ENCODE results near the gene MAP3K5.

GRCh38 chr6:136566007-136566487 is 226.2 kb downstream of the MAP3K5 start:
- TF ChIP-seq, protein P1, sequence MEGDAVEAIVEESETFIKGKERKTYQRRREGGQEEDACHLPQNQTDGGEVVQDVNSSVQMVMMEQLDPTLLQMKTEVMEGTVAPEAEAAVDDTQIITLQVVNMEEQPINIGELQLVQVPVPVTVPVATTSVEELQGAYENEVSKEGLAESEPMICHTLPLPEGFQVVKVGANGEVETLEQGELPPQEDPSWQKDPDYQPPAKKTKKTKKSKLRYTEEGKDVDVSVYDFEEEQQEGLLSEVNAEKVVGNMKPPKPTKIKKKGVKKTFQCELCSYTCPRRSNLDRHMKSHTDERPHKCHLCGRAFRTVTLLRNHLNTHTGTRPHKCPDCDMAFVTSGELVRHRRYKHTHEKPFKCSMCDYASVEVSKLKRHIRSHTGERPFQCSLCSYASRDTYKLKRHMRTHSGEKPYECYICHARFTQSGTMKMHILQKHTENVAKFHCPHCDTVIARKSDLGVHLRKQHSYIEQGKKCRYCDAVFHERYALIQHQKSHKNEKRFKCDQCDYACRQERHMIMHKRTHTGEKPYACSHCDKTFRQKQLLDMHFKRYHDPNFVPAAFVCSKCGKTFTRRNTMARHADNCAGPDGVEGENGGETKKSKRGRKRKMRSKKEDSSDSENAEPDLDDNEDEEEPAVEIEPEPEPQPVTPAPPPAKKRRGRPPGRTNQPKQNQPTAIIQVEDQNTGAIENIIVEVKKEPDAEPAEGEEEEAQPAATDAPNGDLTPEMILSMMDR (IDR thresholded peaks at IDR 0.05), result no peak
- no peak for TF ChIP-seq POLR2A (IDR thresholded peaks at IDR 0.05; ENCODE audit: low read depth)
- no peak for TF ChIP-seq POLR2AphosphoS5 (IDR thresholded peaks at IDR 0.05)
- no peak for TF ChIP-seq EP300 (IDR thresholded peaks at IDR 0.05)
